Stimulated activated CD8-positive, alpha-beta memory T cell treated with anti-CD3 and anti-CD28 coated beads, Interleukin-12 subunit alpha, Interleukin-12 subunit beta, amount 100 ng/mL, for 1 hour (primary cell): ENCODE measurements around the gene DLK1.

Experiments
- DNase-seq: peaks from one replicate; pipeline ENCODE4 v3.0.0-alpha.2; 2020; ENCODE audit warnings: low read depth

DLK1 gene

DNA sequence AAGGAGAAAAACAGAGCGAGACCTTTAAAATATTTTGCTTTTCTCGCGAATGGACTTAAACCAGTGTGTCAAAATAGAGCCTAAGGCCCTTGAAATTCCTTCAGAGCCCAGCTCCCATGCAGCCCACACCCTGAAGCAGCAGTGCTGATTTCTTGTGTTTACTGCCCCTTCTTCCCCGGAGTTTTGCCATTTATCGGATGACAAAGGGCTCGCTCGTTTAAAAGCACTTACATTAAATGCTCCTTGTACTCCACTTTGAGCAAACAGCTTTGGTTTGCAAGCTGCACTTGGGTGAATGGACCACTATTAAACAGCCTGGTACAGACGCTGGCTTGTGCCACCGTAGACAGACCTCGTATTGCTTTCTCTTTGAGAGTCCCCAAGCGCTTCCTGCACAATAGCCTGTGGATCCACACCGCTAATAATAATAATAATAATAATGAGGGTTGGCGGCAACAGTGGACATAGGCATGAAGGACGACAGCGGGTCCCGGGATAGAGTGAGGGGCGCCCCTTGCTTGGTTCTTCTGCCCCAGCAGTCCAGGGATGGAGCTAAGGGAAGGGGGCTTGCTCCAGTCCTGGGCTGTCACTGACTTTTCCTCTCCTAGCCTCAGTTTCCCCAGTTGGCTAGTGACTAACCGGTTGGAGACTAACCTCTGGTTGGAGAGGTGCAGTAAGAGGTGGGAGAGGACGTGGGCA lies 6.6 kb downstream of the DLK1 start:
- DNase-seq, result no peak

DNA sequence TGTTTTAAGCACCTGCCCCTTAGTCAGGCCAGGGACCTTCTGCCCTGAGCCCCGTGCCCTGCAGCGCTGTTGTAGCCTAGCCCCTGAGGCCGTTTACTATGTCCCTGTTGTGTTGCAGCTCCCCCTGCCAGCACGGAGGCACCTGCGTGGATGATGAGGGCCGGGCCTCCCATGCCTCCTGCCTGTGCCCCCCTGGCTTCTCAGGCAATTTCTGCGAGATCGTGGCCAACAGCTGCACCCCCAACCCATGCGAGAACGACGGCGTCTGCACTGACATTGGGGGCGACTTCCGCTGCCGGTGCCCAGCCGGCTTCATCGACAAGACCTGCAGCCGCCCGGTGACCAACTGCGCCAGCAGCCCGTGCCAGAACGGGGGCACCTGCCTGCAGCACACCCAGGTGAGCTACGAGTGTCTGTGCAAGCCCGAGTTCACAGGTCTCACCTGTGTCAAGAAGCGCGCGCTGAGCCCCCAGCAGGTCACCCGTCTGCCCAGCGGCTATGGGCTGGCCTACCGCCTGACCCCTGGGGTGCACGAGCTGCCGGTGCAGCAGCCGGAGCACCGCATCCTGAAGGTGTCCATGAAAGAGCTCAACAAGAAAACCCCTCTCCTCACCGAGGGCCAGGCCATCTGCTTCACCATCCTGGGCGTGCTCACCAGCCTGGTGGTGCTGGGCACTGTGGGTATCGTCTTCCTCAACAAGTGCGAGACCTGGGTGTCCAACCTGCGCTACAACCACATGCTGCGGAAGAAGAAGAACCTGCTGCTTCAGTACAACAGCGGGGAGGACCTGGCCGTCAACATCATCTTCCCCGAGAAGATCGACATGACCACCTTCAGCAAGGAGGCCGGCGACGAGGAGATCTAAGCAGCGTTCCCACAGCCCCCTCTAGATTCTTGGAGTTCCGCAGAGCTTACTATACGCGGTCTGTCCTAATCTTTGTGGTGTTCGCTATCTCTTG lies 7.6 kb downstream of the DLK1 start:
- no peak for DNase-seq

DNA sequence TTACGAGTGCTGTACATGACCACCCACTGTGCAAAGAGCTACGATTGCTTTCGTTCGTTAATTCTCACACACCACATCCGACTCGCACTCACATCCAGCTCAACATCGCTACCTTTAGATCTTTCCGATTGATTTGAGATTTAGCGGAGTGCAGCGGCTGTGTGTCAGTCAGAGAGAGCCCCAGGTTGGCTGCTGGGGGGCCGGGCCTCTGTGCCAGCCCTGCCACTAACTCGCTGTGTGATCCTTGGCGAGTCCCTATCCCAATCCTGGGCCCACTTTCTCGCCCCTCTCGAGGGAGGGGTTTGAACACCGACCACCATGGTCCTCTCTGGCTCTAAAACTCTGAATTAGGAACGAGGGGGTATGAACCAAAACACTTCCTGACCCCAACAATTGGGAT lies 8.6 kb downstream of the DLK1 start:
- no peak for DNase-seq

DNA sequence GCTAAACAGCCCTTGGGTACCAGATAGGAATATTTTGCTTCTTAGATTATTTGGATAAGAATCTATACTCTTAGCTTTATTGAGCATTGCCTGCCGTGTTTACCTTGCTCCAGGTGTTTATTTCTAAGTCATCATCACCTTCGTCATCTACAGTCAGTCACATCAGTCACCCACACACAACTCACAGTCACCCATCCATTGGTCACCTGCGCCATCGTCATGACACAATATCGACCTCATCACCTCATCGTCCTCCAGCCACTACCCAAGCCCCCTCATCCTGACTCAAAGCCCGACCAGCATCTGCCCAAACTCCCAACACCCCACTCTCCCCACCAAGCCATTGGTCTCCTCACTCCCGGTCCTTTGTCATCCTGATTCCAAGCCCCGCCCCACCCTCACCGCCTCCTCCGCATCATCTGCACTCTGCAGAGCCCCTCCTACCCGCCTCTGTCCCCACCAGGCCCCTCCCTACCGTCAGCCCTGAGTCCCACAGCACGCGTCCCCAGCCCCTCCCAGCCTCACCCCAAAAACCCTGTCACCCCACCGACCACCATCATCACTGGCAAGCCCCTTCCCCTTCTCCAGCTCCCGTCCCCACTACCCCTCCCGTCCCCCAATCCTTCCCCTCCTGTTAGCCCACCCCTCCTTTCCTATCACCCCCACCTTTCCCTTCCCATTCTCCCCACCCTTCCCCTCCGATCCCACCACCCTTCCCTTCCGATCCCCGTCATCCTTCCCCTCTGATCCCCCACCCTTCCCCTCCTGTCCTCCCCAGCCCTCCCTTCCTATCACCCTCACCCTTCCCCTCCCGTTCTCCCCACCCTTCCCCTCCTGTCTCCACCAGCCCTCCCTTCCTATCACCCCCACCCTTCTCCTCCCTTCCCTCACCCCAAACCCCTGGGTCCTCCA lies 9.8 kb downstream of the DLK1 start:
- DNase-seq, result no peak

DNA sequence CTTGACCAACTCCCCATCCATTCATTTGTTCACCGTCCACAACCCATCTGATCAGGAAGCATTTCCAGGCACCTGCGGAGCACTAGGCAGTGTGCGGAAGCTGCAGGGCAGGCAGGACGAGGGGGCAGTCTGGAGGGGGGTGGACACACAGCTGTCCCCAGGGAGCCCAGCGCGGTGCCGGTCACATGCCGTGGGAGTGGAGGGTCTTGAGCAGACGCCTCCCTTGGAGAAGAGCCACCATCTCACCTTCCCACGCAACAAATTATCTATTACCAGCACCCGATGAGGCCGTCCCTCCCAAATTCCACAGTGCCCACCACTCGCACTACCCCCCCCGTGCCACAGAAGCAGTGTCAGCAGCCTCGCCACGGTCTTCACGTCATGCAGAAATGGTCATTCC lies 10.8 kb downstream of the DLK1 start:
- no peak for DNase-seq

DNA sequence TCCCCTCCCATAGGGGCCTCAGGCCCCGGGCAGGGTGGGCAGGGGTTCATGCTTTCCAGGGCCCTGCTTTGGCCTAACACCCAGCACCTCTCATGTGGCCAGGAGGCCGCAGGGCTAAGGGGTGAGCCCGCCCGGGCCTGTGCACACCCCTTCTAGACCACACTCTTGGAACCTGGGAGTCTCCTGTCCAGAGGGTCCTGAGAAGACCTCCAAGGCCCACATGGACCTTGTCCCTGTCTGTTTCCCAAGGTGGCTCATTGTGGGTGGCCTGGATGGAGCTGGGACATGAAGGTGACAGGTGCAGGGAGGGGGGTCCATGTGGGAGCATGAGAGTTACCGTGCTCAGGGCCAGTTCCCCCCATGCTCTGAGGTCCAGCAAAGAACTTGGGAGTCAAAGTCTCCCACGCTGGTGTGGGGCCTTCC lies 11.6 kb downstream of the DLK1 start:
- DNase-seq, result no peak

DNA sequence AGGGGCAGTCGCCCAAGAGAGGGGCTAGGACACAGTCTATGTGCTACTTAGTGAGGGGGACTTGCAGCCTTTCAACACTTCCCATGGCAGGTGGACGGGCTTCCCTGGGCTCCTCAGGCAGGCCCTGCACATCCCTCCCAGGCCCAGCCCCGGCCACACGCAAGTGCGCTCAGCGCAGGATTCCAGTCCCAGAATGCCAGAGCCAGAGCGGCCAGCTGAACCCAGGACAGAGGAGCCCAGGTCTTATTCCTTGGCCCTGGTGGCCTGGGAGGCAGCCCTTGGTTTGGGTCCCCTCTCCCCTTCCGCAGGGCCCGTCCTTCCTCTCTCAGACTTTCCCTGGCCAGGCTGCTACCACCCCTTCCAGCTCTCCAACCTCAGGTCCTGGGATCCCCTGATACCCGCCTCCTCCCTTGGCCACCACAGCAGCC lies 12.0 kb downstream of the DLK1 start:
- DNase-seq, result no peak

DNA sequence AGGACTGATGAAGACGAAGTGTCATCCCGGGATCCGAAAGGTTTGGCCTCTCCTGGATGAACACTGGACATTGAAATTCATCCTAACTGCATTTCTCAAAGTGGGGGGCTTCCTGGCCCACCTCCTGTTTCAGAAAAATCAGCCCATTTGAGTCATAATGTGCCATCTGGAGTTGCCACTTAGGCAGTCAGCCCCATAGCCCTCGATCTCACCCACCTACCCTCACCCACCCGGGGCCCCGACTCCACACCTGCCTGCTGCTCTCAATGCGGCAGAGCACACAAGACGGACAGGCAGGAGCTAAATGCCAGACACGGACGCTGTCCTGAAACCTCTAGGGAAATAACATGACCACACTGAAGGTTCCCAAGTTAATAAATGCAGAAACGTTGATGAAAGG lies 12.6 kb downstream of the DLK1 start:
- DNase-seq, result no peak

DNA sequence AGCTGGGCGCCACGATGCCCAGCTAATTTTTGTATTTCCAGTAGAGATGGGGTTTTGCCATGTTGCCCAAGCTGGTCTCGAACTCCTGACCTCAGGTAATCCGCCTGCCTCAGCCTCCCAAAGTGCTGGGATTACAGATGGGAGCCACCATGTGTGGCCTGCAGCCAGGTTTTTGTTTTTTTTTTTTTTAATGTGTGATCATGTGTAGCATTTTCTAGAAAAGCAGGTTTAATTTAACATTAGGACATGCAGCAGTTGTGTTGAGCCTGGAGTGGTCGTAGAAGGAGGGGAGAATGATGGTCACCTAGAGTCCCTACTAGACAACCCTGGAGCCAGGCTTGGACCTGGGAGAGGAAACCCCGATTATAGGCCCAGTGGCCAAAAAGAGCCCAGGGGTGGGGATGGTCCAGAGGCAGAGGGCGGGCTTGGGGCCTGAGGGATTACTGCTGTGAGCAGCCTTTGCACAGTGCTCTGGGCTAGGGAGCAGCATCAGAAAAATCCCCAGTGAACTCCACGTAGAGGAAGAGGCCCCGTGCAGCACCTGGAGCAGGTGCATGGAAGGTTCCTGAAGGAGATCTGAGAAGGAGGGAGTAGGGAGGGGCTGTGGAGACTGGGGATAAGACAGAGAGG lies 13.6 kb downstream of the DLK1 start:
- DNase-seq, result no peak

DNA sequence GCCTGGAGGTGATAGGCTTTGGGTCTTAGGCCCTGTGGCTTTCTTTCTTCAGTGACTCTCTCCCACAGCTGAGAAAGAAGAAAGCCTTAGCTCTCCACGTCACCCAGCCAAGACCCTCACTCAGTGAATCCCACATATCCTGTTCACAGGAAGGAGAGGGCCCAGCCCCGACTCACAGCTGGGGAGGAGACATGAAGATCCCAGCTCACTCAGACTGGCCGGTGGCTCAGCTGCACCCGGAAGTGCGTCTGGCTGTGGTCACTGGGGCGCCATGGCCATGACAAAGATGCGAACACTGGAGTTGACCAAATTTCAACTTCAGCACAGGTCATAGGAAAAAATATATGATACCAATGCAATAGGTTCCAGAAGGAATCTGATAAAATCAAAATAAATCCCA lies 14.2 kb downstream of the DLK1 start:
- no peak for DNase-seq

DNA sequence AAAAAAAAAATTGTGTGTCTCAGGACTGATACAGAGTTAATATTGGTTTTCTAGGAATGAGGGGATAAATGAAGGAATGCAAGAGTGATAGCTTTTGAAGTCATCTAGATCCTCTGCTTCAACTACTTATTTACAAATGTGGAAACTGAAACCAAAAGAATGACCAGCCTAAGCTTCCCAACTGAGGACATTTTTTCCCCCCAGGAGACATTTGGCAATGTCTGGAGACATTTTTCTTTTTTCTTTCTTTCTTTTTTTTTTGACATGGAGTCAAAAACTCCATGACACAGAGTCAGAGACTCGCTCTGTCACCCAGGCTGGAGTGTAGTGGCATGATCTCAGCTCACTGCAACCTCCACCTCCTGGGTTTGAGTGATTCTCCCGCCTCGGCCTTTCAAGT lies 15.3 kb downstream of the DLK1 start:
- DNase-seq, result no peak

DNA sequence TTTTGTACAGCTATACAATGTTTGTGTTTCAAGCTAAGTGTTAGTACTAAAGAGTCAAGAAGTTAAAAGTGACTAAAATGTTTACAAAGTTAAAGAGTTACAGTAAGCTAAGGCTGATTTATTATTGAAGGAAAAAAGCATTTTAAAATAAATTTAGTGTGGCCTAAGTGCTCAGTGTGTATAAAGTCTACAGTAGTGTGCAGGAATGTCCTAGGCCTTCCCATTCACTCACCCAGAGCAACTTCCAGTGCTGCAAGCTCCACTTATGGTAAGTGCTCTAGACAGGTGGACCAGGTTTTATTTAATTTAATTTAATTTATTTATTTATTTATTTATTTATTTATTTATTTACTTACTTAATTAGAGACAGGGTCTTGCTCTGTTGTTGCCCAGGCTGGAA lies 19.6 kb downstream of the DLK1 start:
- DNase-seq, result no peak

DNA sequence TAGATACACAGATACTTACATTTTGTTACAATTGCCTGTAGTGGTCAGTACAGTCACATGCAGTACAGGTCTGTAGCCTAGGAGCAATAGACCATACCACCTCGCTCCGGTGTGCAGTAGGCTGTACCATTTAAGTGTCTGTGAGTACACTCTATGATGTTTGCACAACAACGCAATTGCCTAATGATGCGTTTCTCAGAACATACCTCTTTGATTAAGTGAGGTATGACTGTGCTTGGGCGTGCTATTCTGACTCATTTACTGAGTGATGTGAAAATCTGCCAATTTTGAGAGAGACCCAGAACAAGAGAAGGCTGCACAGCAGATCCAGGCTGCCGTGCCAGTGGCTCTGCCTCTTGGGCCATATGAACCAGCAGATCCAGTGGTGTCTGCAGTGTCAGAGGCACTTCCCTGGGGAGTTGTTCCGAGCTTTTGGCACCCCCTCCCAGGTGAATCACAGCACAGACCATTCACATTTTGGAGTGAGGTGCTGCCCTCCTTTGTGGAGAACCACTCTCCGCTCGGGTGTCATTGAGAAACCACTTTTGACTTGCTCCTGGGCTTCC lies 20.4 kb downstream of the DLK1 start:
- DNase-seq, result no peak

DNA sequence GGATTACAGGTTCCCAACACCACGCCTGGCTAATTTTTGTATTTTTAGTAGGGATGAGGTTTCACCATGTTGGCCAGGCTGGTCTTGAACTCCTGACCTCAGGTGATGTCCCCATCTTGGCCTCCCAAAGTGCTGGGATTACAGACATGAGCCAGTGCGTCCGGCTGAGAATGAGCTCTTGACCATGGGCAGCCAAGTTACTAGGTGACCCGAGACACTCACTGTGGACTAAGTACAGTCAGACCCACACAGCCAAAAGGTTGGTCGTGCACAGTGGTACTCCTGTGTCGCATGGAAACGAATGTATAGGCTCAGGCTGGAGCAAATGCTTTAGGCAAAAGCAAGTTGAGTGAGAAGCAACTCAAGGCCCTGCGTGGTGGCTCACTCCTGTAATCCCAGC lies 21.0 kb downstream of the DLK1 start:
- DNase-seq, result no peak

DNA sequence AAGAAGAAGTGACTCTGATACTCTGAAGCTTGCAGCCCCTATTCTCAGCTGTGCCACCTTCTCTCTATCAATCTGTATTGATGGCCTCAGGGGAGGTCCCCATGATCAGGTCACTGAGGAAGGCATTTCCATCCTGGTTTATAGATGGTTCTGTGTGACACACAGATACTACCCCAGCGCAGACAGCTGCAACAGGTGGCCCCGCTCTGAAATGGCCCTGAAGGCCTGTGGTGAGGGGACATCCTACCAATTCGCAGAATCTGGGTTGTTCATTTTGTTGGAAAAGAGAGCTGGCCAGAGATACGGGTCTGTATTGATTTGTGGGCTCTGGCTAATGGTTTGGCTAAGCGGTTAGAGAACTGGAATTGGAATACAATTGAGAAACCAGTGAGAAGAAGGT lies 21.7 kb downstream of the DLK1 start:
- no peak for DNase-seq

DNA sequence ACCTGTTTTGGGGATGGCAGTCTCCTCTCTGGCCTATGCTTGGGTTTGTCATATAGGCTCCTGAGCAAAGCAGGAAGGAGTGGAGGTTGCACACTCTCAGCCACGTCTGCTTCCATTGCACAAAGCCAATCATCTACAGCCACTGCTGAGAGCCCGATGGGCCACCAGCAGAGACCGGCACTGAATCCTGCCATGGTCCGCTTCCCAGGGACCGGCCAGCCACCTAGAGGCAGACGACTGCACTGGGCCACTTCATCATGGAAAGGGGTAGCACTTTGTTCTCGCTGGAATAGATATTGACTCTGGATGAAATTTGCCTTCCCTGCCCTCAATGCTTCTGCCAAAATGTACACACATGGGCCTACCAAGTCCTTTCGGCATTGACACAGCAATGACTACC lies 22.3 kb downstream of the DLK1 start:
- DNase-seq, result no peak

DNA sequence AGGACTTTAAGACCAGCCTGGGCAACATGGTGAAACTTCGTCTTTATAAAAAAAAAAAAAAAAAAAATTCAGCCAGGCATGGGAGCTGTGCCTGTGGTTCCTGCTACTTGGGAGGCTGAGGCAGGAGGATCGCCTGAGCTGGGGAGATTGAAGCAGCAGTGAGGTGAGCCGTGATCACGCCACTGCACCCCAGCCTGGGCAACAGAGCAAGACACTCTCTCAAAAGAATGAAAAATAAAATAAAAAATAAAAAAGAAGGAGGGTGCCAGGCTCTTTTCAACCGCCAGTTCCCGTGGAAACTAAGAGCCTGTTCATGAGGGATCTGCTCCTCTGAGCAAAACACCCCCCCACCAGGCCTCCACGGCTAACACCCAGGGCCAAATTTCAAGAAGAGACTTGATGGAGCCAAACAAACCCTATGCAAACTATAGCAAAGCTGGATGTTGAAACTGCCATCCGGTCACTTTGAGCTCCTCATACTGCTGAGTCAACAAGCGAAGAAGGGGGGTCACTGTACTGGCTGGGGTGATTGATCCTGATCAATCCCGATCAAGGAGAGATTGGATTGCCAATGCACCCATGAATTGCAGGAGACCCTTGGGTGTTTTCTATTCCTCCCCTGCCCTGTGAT lies 23.4 kb downstream of the DLK1 start:
- DNase-seq, result no peak

DNA sequence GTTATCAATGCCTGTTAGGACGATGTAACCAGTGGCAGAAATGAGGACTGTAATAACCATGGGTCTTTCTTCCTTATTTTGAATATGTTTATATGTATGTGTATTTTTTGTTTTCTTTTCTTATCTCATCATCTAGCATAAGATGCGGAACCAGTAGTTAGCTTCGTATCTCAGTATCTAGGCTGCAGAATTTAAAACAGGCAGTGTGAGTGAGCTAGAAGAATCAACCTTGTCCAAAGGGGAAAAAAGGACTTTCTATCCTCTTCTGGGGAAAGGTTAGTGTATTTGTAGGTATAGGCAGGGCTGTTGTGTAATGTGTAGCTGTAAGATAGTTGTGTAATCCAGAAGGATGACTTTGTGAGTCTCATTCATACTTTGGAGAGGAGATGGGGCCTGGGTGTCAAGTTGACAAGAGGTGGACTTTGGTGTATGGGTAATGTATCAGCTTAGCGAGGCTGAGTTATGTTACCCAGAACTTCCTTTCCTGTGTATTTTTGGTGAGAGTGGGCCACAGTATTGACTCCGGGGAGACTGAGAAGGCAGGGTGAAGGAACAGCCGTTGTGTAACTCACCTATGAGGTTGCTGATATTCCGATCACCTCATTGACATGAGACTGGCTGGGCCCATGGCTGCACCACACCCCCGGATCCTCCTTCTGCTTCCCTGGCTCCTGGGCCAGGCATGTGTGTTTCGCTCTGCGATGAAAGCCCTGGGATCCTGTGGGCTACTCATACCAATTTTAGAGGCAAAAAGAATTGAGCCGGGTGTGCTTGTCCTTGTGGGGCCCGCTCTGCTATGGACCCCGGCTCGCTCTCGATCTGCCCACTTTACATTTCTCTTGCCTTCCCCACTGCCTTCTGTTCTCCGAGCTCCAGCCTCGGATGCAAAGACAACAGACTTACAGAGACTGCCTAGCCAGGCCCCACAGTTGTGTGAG lies 24.3 kb downstream of the DLK1 start:
- DNase-seq, result no peak

DNA sequence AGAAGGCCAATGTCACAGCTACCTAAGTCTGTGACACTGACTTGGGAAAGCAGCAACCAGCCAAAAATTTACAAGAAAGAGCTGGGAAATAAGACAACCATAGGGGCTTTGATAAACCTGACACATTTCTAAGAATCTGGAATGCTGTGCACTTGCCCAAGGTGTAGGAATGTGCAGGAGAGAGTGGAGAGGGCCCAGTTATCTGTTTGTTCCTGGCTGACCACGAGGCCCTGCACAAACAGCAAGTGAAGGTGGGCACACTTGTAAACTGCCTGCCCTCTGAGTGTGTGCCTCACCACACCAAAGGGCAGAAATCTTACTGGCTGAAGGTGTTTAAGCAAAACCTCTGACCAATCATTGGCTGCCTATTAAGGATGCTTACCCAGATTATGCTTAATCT lies 27.3 kb downstream of the DLK1 start:
- DNase-seq, result no peak

DNA sequence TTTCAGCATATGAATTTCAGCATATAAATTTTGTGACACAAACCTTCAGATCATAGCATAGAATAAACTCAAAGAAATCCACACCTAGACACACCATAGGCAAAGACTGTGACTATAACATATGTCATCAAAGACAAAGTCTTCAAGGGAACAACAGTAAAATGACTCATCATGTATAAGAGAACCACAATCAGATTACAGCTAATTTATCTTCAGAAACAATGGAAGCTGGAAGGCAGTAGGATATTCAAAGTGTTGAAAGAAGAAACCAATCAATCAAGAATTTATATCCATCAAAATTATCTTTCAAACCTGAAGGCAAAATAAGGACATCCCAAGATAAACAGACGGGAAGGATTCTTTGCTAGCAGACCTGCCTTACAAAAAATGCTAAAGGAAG lies 29.0 kb downstream of the DLK1 start:
- DNase-seq, result no peak
